Caco-2 (cell line): ENCODE results near the gene MYDGF. TPM values are rescaled to one million over a fixed set of nuclear protein-coding genes. Genes with fewer than 3 reads are reported as not detected.
A peak's percentile ranks its signal among the peaks of the same experiment; 100 is the strongest.

Experiments
- Bru-seq: library from RNA; stranded (reverse); fragments of 400-500 nt; gene quantifications from one replicate; lab custom pipeline; 2021; lab: Mats Ljungman, UMichigan
- BruChase-seq, 2 experiments: library from RNA; stranded (reverse); fragments of 400-500 nt; gene quantifications; one replicate each; lab custom pipeline; 2021; lab: Mats Ljungman, UMichigan
- BruUV-seq: library from RNA; stranded (reverse); fragments of 400-500 nt; replicated peaks from 2 replicates; lab custom pipeline; 2021; lab: Mats Ljungman, UMichigan
- CTCF ChIA-PET: fragments of 300-600 bp; sonication (Branson Sonifier 250); formaldehyde crosslinking; loops from one replicate; lab custom pipeline; 2022; ENCODE audit warnings: antibody characterized with exemption; lab: Charles Lee
- POLR2A ChIA-PET: fragments of 300-600 bp; sonication (Branson Sonifier 250); formaldehyde crosslinking; loops from one replicate; lab custom pipeline; 2022; ENCODE audit warnings: antibody characterized with exemption; lab: Charles Lee
- DNase-seq, 2 experiments: peaks; one replicate each; pipeline versions ENCODE4 v3.0.0 to v3.0.0-alpha.2; 2020 to 2022
- H3K27me3 ChIP-seq: replicated peaks from 2 replicates; pipeline ENCODE4 v1.6.0; 2011; ENCODE audit warnings: low read length; ENCODE audit not compliant: control insufficient read depth, insufficient read depth
- H3K36me3 ChIP-seq: 2 replicates; pipeline ENCODE4 v1.5.1; 2011; ENCODE audit warnings: low read length; ENCODE audit not compliant: control insufficient read depth, insufficient read depth
- H3K4me1 ChIP-seq: fragments of 250-450 bp; sonication (Bioruptor Pico); 2 replicates; pipeline ENCODE4 v1.5.1; 2020; ENCODE audit warnings: mild to moderate bottlenecking
- H3K4me3 ChIP-seq: 2 replicates; pipeline ENCODE4 v1.5.1; 2011; ENCODE audit warnings: low read depth, mild to moderate bottlenecking, control low read depth, low read length
- H3K9me3 ChIP-seq: fragments of 250-450 bp; sonication (Bioruptor Pico); 2 replicates; pipeline ENCODE4 v1.5.1; 2020; ENCODE audit warnings: mild to moderate bottlenecking, moderate library complexity
- H3K27ac Mint-ChIP-seq: one replicate; pipeline ENCODE4 v1.8.0; 2022; ENCODE audit warnings: mixed read lengths; ENCODE audit not compliant: unreplicated experiment
- H3K27me3 Mint-ChIP-seq: one replicate; pipeline ENCODE4 v1.8.0; 2022; ENCODE audit warnings: mixed read lengths; ENCODE audit not compliant: insufficient read depth, unreplicated experiment
- H3K36me3 Mint-ChIP-seq: one replicate; pipeline ENCODE4 v1.8.0; 2022; ENCODE audit warnings: mild to moderate bottlenecking, mixed read lengths; ENCODE audit not compliant: insufficient read depth, unreplicated experiment
- H3K4me1 Mint-ChIP-seq: one replicate; pipeline ENCODE4 v1.8.0; 2022; ENCODE audit warnings: low read depth, mixed read lengths; ENCODE audit not compliant: unreplicated experiment
- H3K4me3 Mint-ChIP-seq: one replicate; pipeline ENCODE4 v1.8.0; 2022; ENCODE audit warnings: mild to moderate bottlenecking, moderate library complexity, mixed read lengths; ENCODE audit not compliant: unreplicated experiment
- H3K9me3 Mint-ChIP-seq: one replicate; pipeline ENCODE4 v1.8.0; 2022; ENCODE audit warnings: mixed read lengths; ENCODE audit not compliant: unreplicated experiment
- intact Hi-C: fragments of 100-400 bp; cut with micrococcal nuclease; formaldehyde crosslinking; loops from one replicate; pipeline ENCODE4 v1.10.0; 2022; ENCODE audit not compliant: unreplicated experiment
- long read RNA-seq: library from polyadenylated mRNA; stranded (forward); transcript quantifications from one replicate; pipeline ENCODE4 v2.0.0, GENCODE V29; 2022
- total RNA-seq: library from RNA; stranded (reverse); gene quantifications from 2 replicates; pipeline ENCODE4 v1.2.3, GENCODE V29; 2022
- TF ChIP-seq, protein P1 (sequence below), 2 experiments: fragments of 200-600 bp in 1 of 2; IDR thresholded peaks; 1 replicate in 1 of 2; 2 replicates in 1 of 2; pipeline versions ENCODE4 v1.5.1 to v1.8.0; 2011 to 2022; ENCODE audit warnings: antibody characterized with exemption in 1 of 2, control low read depth in 1 of 2, inconsistent platforms in 1 of 2, low read depth in 1 of 2, low read length in 1 of 2, mild to moderate bottlenecking in 1 of 2, moderate library complexity in 1 of 2; ENCODE audit not compliant: insufficient read depth in 1 of 2, severe bottlenecking in 1 of 2, unreplicated experiment in 1 of 2

MYDGF gene
- total RNA-seq: 106 and 109 TPM in 2 replicates
- Bru-seq, nascent RNA: percentile 58 among the genes with signal in this experiment
- percentile 67 among the genes with signal in this experiment for BruChase-seq, experiment 1, labeled RNA remaining after a 2-hour chase
- percentile 83 among the genes with signal in this experiment for BruChase-seq, experiment 2, labeled RNA remaining after a 6-hour chase
- long read RNA-seq, transcript MYDGF-201 (6 exons, 1,018 nt): major isoform, 539 of 617 reads
- long read RNA-seq, partial matches to known transcripts: 0 of 617 reads
- long read RNA-seq, other reads (novel, unspliced or antisense): 78 of 617 reads

DNA sequence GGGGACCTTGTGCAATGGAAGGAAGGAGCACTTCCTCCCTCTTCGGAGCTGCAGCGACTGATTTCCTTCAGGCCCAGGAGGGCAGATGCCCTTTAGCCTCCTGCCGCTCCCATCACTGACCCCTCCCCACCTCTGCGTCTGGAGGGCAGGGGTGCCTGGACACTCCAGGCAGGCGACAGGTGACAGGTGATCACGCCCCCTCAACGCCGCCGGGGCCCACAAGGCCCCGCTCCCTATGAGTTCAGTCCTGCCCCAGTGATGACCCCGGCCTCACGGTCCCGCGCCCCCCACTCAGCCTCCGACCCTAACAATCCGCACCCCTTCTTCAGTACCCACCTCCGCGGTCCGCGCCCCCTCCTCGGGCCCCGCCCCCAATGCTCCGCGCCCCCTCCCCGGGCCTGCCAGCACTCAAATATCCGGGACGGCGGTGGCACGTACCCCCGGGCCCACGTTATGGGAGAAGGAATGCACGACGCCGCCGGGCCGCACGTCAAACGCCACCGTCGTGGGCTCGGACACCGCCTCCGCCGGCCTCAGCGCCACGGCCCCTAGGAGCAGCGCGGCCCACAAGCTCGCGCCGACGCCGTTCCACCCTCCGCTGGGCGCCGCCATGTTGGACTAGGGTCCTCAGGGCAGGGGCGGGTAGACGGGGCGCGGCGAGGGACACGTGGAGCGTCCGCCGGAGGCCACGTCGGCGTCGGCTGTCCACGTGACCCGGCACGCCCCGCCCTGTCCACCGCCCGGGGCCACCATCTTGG is at the start of gene MYDGF:
TSS of gene MYDGF (minus strand) at position 620 of the 758 bp plus-strand sequence. CDS start at position 612, 8 bp downstream.
- intact Hi-C loops: loop anchor here (5.0 kb wide), 1 partner anchor 52 kb away; the partner anchor contains the start of gene DPP9

DNA sequence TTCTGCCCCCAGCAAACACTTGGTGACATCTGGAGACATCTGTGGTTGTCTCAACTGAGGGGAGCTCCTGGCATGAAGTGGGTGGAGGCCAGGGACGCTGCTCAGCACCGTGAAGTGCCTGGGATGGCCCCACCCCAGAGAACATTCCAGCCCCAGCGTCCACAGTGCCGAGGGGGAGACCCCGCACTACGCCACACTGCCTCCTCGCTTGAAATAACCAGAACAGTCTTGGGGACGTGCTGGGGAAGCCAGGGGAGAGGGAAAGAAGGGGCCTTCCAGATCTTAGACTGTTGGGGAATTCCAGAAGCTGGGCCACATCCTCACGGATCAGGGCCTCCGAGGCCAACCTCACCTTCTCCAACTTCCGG is 49.3 kb upstream of the MYDGF start:
- intact Hi-C loops: no loop called here
- POLR2A ChIA-PET: no interaction called here
- no peak overlapping the region for H3K4me3 Mint-ChIP-seq

More for the DNA sequence above, at the start of gene MYDGF:
- TF ChIP-seq, protein P1, sequence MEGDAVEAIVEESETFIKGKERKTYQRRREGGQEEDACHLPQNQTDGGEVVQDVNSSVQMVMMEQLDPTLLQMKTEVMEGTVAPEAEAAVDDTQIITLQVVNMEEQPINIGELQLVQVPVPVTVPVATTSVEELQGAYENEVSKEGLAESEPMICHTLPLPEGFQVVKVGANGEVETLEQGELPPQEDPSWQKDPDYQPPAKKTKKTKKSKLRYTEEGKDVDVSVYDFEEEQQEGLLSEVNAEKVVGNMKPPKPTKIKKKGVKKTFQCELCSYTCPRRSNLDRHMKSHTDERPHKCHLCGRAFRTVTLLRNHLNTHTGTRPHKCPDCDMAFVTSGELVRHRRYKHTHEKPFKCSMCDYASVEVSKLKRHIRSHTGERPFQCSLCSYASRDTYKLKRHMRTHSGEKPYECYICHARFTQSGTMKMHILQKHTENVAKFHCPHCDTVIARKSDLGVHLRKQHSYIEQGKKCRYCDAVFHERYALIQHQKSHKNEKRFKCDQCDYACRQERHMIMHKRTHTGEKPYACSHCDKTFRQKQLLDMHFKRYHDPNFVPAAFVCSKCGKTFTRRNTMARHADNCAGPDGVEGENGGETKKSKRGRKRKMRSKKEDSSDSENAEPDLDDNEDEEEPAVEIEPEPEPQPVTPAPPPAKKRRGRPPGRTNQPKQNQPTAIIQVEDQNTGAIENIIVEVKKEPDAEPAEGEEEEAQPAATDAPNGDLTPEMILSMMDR (IDR thresholded peaks at IDR 0.05; ENCODE audit: insufficient read depth in 1 of 2, low read depth in 1 of 2, low read length in 1 of 2, severe bottlenecking in 1 of 2, unreplicated experiment in 1 of 2): no peak
- peak within 1 kb of the TSS; percentile 85 for H3K27ac Mint-ChIP-seq
- BruUV-seq: no TSS peak
- no peaks in the 10 kb centered on the region; the same call in 1 of the 2 replicates for H3K36me3 ChIP-seq
- peak within 1 kb of the TSS; percentile 94 for H3K4me3 ChIP-seq
- peaks cover 14% of the 10 kb centered on the region for H3K4me1 ChIP-seq
- ChIA-PET CTCF (no interaction called here), POLR2A (interaction anchor here (0.6 to 0.7 kb wide), 2 partner anchors 30 to 96 kb away, joined by 3 to 5 read pairs; no protein-coding TSS in a partner anchor)
- no peaks in the 10 kb centered on the region for H3K9me3 Mint-ChIP-seq
- peak within 1 kb of the TSS; percentile 80 for H3K4me3 Mint-ChIP-seq
- H3K9me3 ChIP-seq: no peaks in the 10 kb centered on the region
- H3K4me1 Mint-ChIP-seq: no peaks in the 10 kb centered on the region
- no peaks in the 10 kb centered on the region for H3K27me3 ChIP-seq
- no peaks in the 10 kb centered on the region for H3K27me3 Mint-ChIP-seq
- H3K36me3 Mint-ChIP-seq: peaks cover 20% of the 10 kb centered on the region
- peak; percentile 92 to 93 for DNase-seq

More for the DNA sequence above, 49.3 kb upstream of the MYDGF start:
- Histone ChIP-seq H3K4me1 (peaks cover 24% of the 10 kb centered on the region; the same call in 1 of the 2 replicates), H3K4me3 (no peak overlapping the region), H3K27me3 (no peaks in the 10 kb centered on the region), H3K9me3 (no peaks in the 10 kb centered on the region), H3K36me3 (peaks cover 5% of the 10 kb centered on the region; the same call in 1 of the 2 replicates)
- H3K9me3 Mint-ChIP-seq: no peaks in the 10 kb centered on the region
- TF ChIP-seq, protein P1 (IDR thresholded peaks at IDR 0.05; ENCODE audit: insufficient read depth in 1 of 2, low read depth in 1 of 2, low read length in 1 of 2, severe bottlenecking in 1 of 2, unreplicated experiment in 1 of 2): no peak
- H3K27ac Mint-ChIP-seq: no peak overlapping the region
- peaks cover 57% of the 10 kb centered on the region for H3K36me3 Mint-ChIP-seq
- no peaks in the 10 kb centered on the region for H3K27me3 Mint-ChIP-seq
- BruUV-seq: no TSS peak
- no peak for DNase-seq
- H3K4me1 Mint-ChIP-seq: peaks cover 19% of the 10 kb centered on the region
- CTCF ChIA-PET: no interaction called here
